Lower lobe of right lung (tissue), 1 donor: ENCODE data around the gene CEP20. TPM values are rescaled to one million over a fixed set of nuclear protein-coding genes. Genes with fewer than 3 reads are reported as not detected.

Experiments used
- total RNA-seq: library from RNA; stranded (reverse); fragmentation: NEBNext Ultra II Directional; extraction: Animal tissue kit (Norgen Biotek cat#: 25700); gene quantifications from one replicate; pipeline ENCODE4 v1.2.1, GENCODE V29; 2021
- donor health status: DM: no; HTN: yes; CAD: no; lungs with severe emphysema.

The CEP20 gene
- total RNA-seq, 1 donor from 2014 or later = 24.1 TPM

Other genes starting within 250 kb of the CEP20 start
- gene MARF1, start 245.4 kb downstream of the CEP20 start, total RNA-seq = 111 TPM
- gene NDE1, start 238.4 kb downstream of the CEP20 start, total RNA-seq = 35.3 TPM
- gene MYH11, start 31.6 kb downstream of the CEP20 start, total RNA-seq = 102 TPM
- gene ABCC1, start 61.0 kb upstream of the CEP20 start, total RNA-seq = 47.5 TPM